NCI-H748 treated with DMSO at 0.1 percent for 48 hours (cell line): ENCODE results near the gene MYG1.
A peak's percentile ranks its signal among the peaks of the same experiment; 100 is the strongest.
"Not testable (repeated sequence)": the region's sequence is repeated elsewhere in the genome, so short reads cannot be mapped to it uniquely, and the experiment has no call there.

Source experiments
- DNase-seq: peaks from one replicate; lab custom pipeline; 2025; lab: John Stamatoyannopoulos, UW

The MYG1 gene

GRCh38 chr12:53287741-53288216 lies 11.7 kb upstream of the MYG1 start:
- no peak for DNase-seq

GRCh38 chr12:53288322-53288721 lies 11.2 kb upstream of the MYG1 start:
- no peak for DNase-seq

GRCh38 chr12:53289891-53290290 lies 9.6 kb upstream of the MYG1 start:
- no peak for DNase-seq

GRCh38 chr12:53290661-53291060 lies 8.8 kb upstream of the MYG1 start:
- DNase-seq: no peak

- DNase-seq: no peak
Measured at GRCh38 chr12:53292426-53292825, 7.1 kb upstream of the MYG1 start.

GRCh38 chr12:53295070-53295890 lies 4.2 kb upstream of the MYG1 start, which contains the start of gene PFDN5:
Gene PFDN5, plus strand, starts transcription at chr12:53295542. Its CDS starts 26 bp downstream, at chr12:53295568.
- DNase-seq: peak; percentile 69

GRCh38 chr12:53295891-53296219 lies 3.6 kb upstream of the MYG1 start:
- DNase-seq: no peak

GRCh38 chr12:53297106-53297505 lies 2.4 kb upstream of the MYG1 start:
- DNase-seq: not testable (repeated sequence)

GRCh38 chr12:53298164-53298563 lies 1.3 kb upstream of the MYG1 start:
- DNase-seq: no peak

- no peak for DNase-seq
Measured at GRCh38 chr12:53299101-53299453, 418 bp upstream of the MYG1 start.

- DNase-seq: no peak
Measured at GRCh38 chr12:53300187-53300586, 692 bp downstream of the MYG1 start.

- no peak for DNase-seq
Measured at GRCh38 chr12:53302903-53303302, 3.4 kb downstream of the MYG1 start.

- no peak for DNase-seq
Measured at GRCh38 chr12:53306826-53307225, 7.3 kb downstream of the MYG1 start.

- DNase-seq: no peak
Measured at GRCh38 chr12:53308276-53308675, 8.8 kb downstream of the MYG1 start.

GRCh38 chr12:53313996-53314395 lies 14.5 kb downstream of the MYG1 start:
- DNase-seq: no peak

GRCh38 chr12:53320352-53321195 lies 21.1 kb downstream of the MYG1 start:
- no peak for DNase-seq

GRCh38 chr12:53324113-53324778 lies 24.8 kb downstream of the MYG1 start:
- no peak for DNase-seq

GRCh38 chr12:53324779-53325510 lies 25.4 kb downstream of the MYG1 start:
- peak; percentile 64 for DNase-seq

GRCh38 chr12:53325511-53326061 lies 26.1 kb downstream of the MYG1 start:
- DNase-seq: peak; percentile 3

- DNase-seq: no peak
Measured at GRCh38 chr12:53326460-53327185, 27.1 kb downstream of the MYG1 start.
